Ovary (tissue), 3 donors: ENCODE data around the gene CACNA2D1.

Source experiments
- EP300 ChIP-seq: sonication (generic); formaldehyde crosslinking; IDR thresholded peaks from one replicate; pipeline ENCODE4 v1.6.1; 2017; ENCODE audit warnings: antibody characterized with exemption
- POLR2A ChIP-seq: fragments of 450-650 bp; IDR thresholded peaks from one replicate; pipeline ENCODE4 v1.6.1; 2017; ENCODE audit warnings: antibody characterized with exemption, mild to moderate bottlenecking, moderate library complexity
- TF ChIP-seq, protein P1 (sequence below), 3 donors: fragments of 450-650 bp in 2 of 3; fragments of 200-600 bp in 1 of 3; IDR thresholded peaks; one replicate each; pipeline versions ENCODE4 v1.5.1 to v1.8.0; 2016 to 2022; ENCODE audit warnings: antibody characterized with exemption in 3 of 3, mild to moderate bottlenecking in 1 of 3
- donor health status: DM: no; HTN: no; CAD: no.

DNA sequence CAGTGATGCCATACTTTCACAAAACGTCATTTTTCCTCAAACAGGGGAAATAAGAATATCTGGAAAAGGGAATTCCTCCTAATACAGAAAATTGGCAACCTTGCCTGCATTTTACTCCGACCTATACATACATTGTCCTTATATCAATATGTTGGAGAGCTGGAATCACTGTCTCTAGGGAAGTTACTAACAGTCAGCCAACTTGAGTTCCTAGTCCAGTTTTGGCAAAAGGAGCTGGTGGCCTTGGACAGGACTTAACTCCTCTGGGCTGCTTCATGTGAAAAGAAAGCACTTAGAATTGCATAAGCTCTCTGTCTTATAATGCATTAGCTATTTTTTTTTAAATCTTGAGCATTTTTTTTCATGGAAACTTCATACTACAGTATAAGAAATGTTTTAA lies 499.5 kb downstream of the CACNA2D1 start:
- TF ChIP-seq POLR2A (no peak), EP300 (no peak)
- TF ChIP-seq, protein P1, sequence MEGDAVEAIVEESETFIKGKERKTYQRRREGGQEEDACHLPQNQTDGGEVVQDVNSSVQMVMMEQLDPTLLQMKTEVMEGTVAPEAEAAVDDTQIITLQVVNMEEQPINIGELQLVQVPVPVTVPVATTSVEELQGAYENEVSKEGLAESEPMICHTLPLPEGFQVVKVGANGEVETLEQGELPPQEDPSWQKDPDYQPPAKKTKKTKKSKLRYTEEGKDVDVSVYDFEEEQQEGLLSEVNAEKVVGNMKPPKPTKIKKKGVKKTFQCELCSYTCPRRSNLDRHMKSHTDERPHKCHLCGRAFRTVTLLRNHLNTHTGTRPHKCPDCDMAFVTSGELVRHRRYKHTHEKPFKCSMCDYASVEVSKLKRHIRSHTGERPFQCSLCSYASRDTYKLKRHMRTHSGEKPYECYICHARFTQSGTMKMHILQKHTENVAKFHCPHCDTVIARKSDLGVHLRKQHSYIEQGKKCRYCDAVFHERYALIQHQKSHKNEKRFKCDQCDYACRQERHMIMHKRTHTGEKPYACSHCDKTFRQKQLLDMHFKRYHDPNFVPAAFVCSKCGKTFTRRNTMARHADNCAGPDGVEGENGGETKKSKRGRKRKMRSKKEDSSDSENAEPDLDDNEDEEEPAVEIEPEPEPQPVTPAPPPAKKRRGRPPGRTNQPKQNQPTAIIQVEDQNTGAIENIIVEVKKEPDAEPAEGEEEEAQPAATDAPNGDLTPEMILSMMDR (IDR thresholded peaks at IDR 0.05) = no peak
